RWPE2 (cell line): ENCODE results near the gene MYLK4.

ENCODE experiments used
- ATAC-seq: fragments of 200-7000 bp; cut with Tn5 transposase; 3 replicates; pipeline ENCODE4 v1.9.1; 2021; ENCODE audit warnings: low read depth
- DNase-seq: peaks from one replicate; pipeline ENCODE4 v3.0.0-alpha.2; 2020; ENCODE audit warnings: low spot score
- H3K27ac ChIP-seq: fragments of 450-650 bp; 2 replicates; pipeline ENCODE4 v1.5.1; 2017; ENCODE audit warnings: mild to moderate bottlenecking; ENCODE audit not compliant: poor library complexity, severe bottlenecking
- H3K27me3 ChIP-seq: fragments of 250-450 bp; sonication (Bioruptor Pico); 2 replicates; pipeline ENCODE4 v1.5.1; 2021; ENCODE audit warnings: mild to moderate bottlenecking, moderate library complexity; ENCODE audit not compliant: insufficient read depth, poor library complexity, severe bottlenecking
- H3K36me3 ChIP-seq: fragments of 250-450 bp; sonication (Bioruptor Pico); 2 replicates; pipeline ENCODE4 v1.5.1; 2020; ENCODE audit warnings: low read depth, mild to moderate bottlenecking, moderate library complexity
- H3K4me1 ChIP-seq: fragments of 250-450 bp; sonication (Bioruptor Pico); 2 replicates; pipeline ENCODE4 v1.5.1; 2021; ENCODE audit warnings: mild to moderate bottlenecking, moderate library complexity; ENCODE audit not compliant: insufficient read depth, poor library complexity, severe bottlenecking
- H3K4me3 ChIP-seq: fragments of 250-450 bp; sonication (Bioruptor Pico); 2 replicates; pipeline ENCODE4 v1.5.1; 2021; ENCODE audit warnings: mild to moderate bottlenecking, moderate library complexity; ENCODE audit not compliant: severe bottlenecking
- H3K9me3 ChIP-seq: fragments of 250-450 bp; sonication (Bioruptor Pico); 2 replicates; pipeline ENCODE4 v1.5.1; 2021; ENCODE audit warnings: mild to moderate bottlenecking, moderate library complexity; ENCODE audit not compliant: severe bottlenecking
- TF ChIP-seq, protein P1 (sequence below): fragments of 450-650 bp; IDR thresholded peaks from one replicate; pipeline ENCODE4 v1.5.1; 2017; ENCODE audit warnings: mild to moderate bottlenecking, moderate library complexity; ENCODE audit not compliant: poor library complexity, severe bottlenecking

Gene MYLK4

DNA sequence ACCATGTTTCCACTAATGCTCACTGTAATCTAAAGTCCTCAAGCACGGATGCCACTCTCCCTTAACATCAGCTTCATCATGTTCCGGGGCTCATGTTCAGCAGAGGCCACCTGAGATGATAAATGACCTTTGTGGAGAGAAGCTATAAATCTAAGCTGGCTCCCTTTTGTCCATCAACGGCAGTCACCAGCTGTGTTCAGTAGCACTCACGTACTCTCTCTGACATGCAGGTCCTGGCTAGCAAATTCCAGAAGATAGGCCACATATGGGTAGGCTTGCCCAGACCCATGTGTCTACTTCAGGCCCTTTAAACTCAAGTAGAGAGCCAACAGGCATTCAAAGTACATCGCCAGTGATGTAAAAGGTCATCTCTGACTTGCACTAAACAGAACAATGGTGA lies 38.6 kb downstream of the MYLK4 start:
- Histone ChIP-seq H3K9me3 (no peaks in the 10 kb centered on the region), H3K4me1 (no peaks in the 10 kb centered on the region), H3K27me3 (no peaks in the 10 kb centered on the region), H3K27ac (no peak overlapping the region), H3K36me3 (no peaks in the 10 kb centered on the region), H3K4me3 (no peak overlapping the region)
- TF ChIP-seq, protein P1, sequence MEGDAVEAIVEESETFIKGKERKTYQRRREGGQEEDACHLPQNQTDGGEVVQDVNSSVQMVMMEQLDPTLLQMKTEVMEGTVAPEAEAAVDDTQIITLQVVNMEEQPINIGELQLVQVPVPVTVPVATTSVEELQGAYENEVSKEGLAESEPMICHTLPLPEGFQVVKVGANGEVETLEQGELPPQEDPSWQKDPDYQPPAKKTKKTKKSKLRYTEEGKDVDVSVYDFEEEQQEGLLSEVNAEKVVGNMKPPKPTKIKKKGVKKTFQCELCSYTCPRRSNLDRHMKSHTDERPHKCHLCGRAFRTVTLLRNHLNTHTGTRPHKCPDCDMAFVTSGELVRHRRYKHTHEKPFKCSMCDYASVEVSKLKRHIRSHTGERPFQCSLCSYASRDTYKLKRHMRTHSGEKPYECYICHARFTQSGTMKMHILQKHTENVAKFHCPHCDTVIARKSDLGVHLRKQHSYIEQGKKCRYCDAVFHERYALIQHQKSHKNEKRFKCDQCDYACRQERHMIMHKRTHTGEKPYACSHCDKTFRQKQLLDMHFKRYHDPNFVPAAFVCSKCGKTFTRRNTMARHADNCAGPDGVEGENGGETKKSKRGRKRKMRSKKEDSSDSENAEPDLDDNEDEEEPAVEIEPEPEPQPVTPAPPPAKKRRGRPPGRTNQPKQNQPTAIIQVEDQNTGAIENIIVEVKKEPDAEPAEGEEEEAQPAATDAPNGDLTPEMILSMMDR, result no peak
- no peak for DNase-seq
- ATAC-seq, result no peak

DNA sequence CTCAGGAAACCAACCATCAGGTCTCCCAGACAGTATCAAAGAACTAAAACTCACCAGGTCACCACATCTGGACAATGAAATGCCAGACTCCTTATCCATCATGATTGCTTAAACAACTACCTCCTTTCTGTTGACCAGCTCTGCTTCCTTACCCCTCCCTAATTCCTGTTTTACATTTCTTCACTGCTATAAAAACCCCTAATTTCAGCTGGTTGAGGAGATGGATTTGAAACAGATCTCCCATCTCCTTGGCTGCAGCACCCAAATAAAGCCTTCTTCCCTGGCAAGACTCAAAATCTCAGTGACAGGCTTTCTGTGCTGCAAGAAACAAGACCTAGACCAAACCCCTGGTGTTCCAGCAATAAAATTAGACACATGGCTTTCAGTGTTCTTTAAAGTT lies 40.3 kb downstream of the MYLK4 start:
- Histone ChIP-seq H3K4me3 (no peak overlapping the region), H3K27ac (no peak overlapping the region), H3K27me3 (no peaks in the 10 kb centered on the region), H3K4me1 (no peaks in the 10 kb centered on the region), H3K9me3 (no peaks in the 10 kb centered on the region), H3K36me3 (no peaks in the 10 kb centered on the region)
- no peak for DNase-seq
- no peak for ATAC-seq
- TF ChIP-seq, protein P1, result no peak

DNA sequence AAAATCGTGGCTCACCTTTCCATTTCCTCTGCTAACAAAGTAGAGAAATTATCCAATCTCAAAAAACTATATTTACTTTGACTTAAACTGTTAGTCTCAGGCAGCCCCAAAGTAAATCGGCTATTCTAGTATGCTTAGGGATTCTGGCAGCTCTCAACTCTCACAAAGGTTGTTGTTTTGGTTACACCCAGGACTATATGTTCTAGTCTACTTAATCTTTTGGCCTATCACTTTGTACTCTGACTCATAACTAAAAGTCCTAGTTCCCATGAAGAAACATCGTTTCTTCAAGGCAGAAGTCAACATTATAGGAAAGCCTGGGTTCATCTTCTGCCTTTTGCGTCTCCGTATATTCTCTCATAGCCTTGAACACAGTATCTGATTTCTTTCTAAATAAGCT lies 42.3 kb downstream of the MYLK4 start:
- ATAC-seq (no peak), DNase-seq (no peak)
- H3K4me1 ChIP-seq, result no peaks in the 10 kb centered on the region
- H3K27ac ChIP-seq, result no peak overlapping the region
- no peak overlapping the region for H3K4me3 ChIP-seq
- no peaks in the 10 kb centered on the region for H3K9me3 ChIP-seq
- H3K36me3 ChIP-seq, result no peaks in the 10 kb centered on the region
- no peaks in the 10 kb centered on the region for H3K27me3 ChIP-seq
- TF ChIP-seq, protein P1, result no peak

DNA sequence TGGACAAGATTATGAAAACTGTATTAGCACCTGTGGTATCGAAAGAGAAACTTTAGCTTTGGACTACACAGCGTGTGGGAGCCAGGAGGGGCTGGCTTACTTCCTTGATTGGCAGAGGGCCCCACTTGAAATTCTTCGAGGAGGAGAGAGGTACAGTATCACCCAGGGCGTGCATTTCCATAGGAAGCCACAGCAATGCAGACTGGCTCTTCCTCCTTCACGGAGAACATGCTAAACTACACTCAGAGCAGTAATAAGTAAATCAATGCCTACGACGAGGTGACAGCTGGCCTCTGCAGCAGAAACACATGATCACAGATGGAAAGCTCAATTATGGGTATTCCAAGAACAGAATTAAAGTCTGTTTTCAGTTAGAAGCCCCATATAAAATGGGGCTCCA lies 44.2 kb downstream of the MYLK4 start:
- Histone ChIP-seq H3K4me3 (no peak overlapping the region), H3K4me1 (no peaks in the 10 kb centered on the region), H3K27me3 (no peaks in the 10 kb centered on the region), H3K27ac (no peak overlapping the region), H3K9me3 (no peaks in the 10 kb centered on the region), H3K36me3 (no peaks in the 10 kb centered on the region)
- TF ChIP-seq, protein P1, result no peak
- DNase-seq (no peak), ATAC-seq (no peak)

DNA sequence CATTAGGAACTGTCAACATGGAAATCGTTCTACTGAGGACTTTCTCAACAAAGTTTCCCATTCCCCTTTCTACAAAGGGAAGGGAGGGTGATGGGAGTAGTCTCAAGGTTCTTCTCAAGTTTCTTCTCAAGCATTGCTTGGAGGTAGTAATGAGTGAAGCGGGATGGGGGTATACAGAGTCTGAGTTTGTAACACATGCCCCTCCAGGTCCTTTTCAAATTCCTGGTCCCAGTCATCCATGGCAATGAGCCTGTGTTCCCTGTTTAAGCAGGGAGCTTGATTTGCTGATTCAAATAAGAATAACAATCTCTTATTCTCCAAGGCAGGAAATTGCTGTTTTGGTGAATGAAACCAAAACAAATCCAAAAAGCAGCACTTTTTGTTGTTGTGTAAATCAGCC lies 45.5 kb downstream of the MYLK4 start:
- no peaks in the 10 kb centered on the region for H3K4me1 ChIP-seq
- no peaks in the 10 kb centered on the region for H3K9me3 ChIP-seq
- H3K4me3 ChIP-seq, result no peak overlapping the region
- H3K36me3 ChIP-seq, result no peaks in the 10 kb centered on the region
- TF ChIP-seq, protein P1, result no peak
- H3K27ac ChIP-seq, result no peak overlapping the region
- no peaks in the 10 kb centered on the region for H3K27me3 ChIP-seq
- ATAC-seq, result no peak
- no peak for DNase-seq
